Measurements from ENCODE around the gene CXCL11. TPM values are rescaled to one million over a fixed set of nuclear protein-coding genes. Genes with fewer than 3 reads are reported as not detected.

Gene CXCL11
- polyA plus RNA-seq, 1 donor from 2014 or later = 0.33 TPM

DNA sequence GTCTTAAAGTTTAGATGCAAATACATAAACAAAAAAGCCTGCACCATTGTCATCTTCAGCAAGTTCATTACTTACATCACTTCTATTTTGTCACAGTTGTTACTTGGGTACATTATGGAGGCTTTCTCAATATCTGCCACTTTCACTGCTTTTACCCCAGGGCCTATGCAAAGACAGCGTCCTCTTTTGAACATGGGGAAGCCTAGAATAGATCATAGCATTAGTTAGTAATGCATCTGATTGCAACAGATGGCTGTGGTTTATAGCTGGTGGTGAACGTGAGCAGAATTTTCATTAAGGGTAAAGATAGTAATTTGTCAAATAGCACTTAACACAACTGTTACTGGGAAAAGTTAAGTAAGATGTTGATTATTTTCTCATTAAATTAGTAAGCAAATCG lies 729 bp downstream of the CXCL11 start:
- H3K9me3 ChIP-seq (ENCODE audit: low read length) = no peaks in the 10 kb centered on the region
- H3K9ac ChIP-seq (ENCODE audit: low read length) = no peak overlapping the region
- H3K27me3 ChIP-seq (ENCODE audit: insufficient read depth, low read depth, low read length) = no peaks in the 10 kb centered on the region
- no peaks in the 10 kb centered on the region for H3K79me2 ChIP-seq (replicated peaks; ENCODE audit: insufficient read depth, low read length)
- no peaks in the 10 kb centered on the region for H4K20me1 ChIP-seq (ENCODE audit: insufficient read depth)
- H2AFZ ChIP-seq (ENCODE audit: low read depth, low read length) = no peak overlapping the region
- no peaks in the 10 kb centered on the region for H3F3A ChIP-seq (ENCODE audit: insufficient read depth, low read length, poor library complexity, severe bottlenecking)
- no peaks in the 10 kb centered on the region for H3K9me2 ChIP-seq (ENCODE audit: insufficient read depth, low read length)
- H3K27ac ChIP-seq (ENCODE audit: low read length) = no peak overlapping the region
- no peaks in the 10 kb centered on the region for H3K36me3 ChIP-seq (ENCODE audit: insufficient read depth, low read length)
- no peak overlapping the region for H3K4me3 ChIP-seq (ENCODE audit: low read length)
- H3K4me2 ChIP-seq (ENCODE audit: low read length) = no peak overlapping the region
- TF ChIP-seq, protein P1, sequence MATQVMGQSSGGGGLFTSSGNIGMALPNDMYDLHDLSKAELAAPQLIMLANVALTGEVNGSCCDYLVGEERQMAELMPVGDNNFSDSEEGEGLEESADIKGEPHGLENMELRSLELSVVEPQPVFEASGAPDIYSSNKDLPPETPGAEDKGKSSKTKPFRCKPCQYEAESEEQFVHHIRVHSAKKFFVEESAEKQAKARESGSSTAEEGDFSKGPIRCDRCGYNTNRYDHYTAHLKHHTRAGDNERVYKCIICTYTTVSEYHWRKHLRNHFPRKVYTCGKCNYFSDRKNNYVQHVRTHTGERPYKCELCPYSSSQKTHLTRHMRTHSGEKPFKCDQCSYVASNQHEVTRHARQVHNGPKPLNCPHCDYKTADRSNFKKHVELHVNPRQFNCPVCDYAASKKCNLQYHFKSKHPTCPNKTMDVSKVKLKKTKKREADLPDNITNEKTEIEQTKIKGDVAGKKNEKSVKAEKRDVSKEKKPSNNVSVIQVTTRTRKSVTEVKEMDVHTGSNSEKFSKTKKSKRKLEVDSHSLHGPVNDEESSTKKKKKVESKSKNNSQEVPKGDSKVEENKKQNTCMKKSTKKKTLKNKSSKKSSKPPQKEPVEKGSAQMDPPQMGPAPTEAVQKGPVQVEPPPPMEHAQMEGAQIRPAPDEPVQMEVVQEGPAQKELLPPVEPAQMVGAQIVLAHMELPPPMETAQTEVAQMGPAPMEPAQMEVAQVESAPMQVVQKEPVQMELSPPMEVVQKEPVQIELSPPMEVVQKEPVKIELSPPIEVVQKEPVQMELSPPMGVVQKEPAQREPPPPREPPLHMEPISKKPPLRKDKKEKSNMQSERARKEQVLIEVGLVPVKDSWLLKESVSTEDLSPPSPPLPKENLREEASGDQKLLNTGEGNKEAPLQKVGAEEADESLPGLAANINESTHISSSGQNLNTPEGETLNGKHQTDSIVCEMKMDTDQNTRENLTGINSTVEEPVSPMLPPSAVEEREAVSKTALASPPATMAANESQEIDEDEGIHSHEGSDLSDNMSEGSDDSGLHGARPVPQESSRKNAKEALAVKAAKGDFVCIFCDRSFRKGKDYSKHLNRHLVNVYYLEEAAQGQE (IDR thresholded peaks at IDR 0.05; ENCODE audit: borderline replicate concordance) = no peak
- TF ChIP-seq SMC3 (conservative IDR thresholded peaks at IDR 0.05; ENCODE audit: poor library complexity) = no peak
- no peak for TF ChIP-seq POLR2AphosphoS5 (IDR thresholded peaks at IDR 0.05)
- TF ChIP-seq EZH2 (IDR thresholded peaks at IDR 0.05; ENCODE audit: borderline replicate concordance, insufficient read depth, low read length, poor library complexity, severe bottlenecking) = no peak
- no peak for TF ChIP-seq TAF1 (IDR thresholded peaks at IDR 0.05; ENCODE audit: low read depth)
- TF ChIP-seq MXI1 (conservative IDR thresholded peaks at IDR 0.05; ENCODE audit: poor library complexity, severe bottlenecking) = no peak
- TF ChIP-seq EP300 (conservative IDR thresholded peaks at IDR 0.05; ENCODE audit: poor library complexity, severe bottlenecking) = no peak
- TF ChIP-seq RAD21 (conservative IDR thresholded peaks at IDR 0.05) = no peak
- TF ChIP-seq, protein P2, sequence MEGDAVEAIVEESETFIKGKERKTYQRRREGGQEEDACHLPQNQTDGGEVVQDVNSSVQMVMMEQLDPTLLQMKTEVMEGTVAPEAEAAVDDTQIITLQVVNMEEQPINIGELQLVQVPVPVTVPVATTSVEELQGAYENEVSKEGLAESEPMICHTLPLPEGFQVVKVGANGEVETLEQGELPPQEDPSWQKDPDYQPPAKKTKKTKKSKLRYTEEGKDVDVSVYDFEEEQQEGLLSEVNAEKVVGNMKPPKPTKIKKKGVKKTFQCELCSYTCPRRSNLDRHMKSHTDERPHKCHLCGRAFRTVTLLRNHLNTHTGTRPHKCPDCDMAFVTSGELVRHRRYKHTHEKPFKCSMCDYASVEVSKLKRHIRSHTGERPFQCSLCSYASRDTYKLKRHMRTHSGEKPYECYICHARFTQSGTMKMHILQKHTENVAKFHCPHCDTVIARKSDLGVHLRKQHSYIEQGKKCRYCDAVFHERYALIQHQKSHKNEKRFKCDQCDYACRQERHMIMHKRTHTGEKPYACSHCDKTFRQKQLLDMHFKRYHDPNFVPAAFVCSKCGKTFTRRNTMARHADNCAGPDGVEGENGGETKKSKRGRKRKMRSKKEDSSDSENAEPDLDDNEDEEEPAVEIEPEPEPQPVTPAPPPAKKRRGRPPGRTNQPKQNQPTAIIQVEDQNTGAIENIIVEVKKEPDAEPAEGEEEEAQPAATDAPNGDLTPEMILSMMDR (IDR thresholded peaks at IDR 0.05; ENCODE audit: poor library complexity, severe bottlenecking) = no peak

DNA sequence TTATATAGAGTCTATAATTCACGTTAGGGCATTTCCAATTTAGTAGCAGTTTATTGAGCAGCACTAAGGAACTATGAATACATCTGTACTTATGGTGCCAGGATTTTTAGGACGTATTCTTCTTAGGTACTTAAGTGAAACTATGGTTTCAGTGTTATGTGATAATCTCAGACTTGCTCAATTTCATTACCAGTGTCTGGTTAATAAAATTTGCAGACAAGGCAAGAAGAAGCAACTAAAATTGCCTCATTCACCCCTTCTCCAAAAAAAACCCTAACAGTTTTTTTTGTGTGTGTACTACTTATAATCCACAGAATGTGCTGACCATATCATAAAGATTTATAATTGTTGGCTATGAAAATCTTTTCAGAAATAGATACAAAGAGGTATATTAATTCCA lies 6.6 kb downstream of the CXCL11 start:
- Histone ChIP-seq H3K9me3 (ENCODE audit: low read length) (no peaks in the 10 kb centered on the region), H3K27ac (ENCODE audit: low read length) (no peak overlapping the region), H4K20me1 (ENCODE audit: insufficient read depth) (no peaks in the 10 kb centered on the region), H3K27me3 (ENCODE audit: insufficient read depth, low read depth, low read length) (no peaks in the 10 kb centered on the region), H2AFZ (ENCODE audit: low read depth, low read length) (no peak overlapping the region), H3F3A (ENCODE audit: insufficient read depth, low read length, poor library complexity, severe bottlenecking) (no peaks in the 10 kb centered on the region), H3K4me3 (ENCODE audit: low read length) (no peak overlapping the region), H3K79me2 (replicated peaks; ENCODE audit: insufficient read depth, low read length) (no peaks in the 10 kb centered on the region), H3K9ac (ENCODE audit: low read length) (no peak overlapping the region), H3K9me2 (ENCODE audit: insufficient read depth, low read length) (no peaks in the 10 kb centered on the region), H3K36me3 (ENCODE audit: insufficient read depth, low read length) (no peaks in the 10 kb centered on the region), H3K4me2 (ENCODE audit: low read length) (no peak overlapping the region)
- no peak for TF ChIP-seq MXI1 (conservative IDR thresholded peaks at IDR 0.05; ENCODE audit: poor library complexity, severe bottlenecking)

DNA sequence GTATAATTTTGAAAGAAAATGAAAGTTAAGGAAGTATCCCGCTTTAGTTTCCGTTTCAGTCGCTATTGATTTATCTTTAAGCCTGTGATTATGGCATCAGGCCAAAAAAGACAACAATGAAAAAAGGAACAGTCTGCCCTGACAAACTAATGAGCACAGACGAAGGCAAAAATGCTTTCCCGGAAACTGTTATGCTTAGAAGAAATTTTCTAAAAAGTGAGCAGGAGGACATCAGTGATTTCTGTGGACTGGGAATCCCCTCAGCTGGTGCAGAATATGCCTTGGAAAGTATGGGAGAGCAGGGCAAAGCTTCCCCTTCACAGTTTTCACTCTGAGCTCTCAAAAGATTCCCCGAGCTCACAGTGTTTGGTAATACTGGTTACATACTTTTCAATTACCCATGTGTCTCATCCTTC lies 7.5 kb downstream of the CXCL11 start:
- Histone ChIP-seq H3K9me2 (ENCODE audit: insufficient read depth, low read length) (no peaks in the 10 kb centered on the region), H3K27me3 (ENCODE audit: insufficient read depth, low read depth, low read length) (no peaks in the 10 kb centered on the region), H3F3A (ENCODE audit: insufficient read depth, low read length, poor library complexity, severe bottlenecking) (no peaks in the 10 kb centered on the region), H4K20me1 (ENCODE audit: insufficient read depth) (no peaks in the 10 kb centered on the region), H3K9ac (ENCODE audit: low read length) (no peak overlapping the region), H3K4me2 (ENCODE audit: low read length) (no peak overlapping the region), H3K27ac (ENCODE audit: low read length) (no peak overlapping the region), H2AFZ (ENCODE audit: low read depth, low read length) (no peak overlapping the region), H3K36me3 (ENCODE audit: insufficient read depth, low read length) (no peaks in the 10 kb centered on the region), H3K79me2 (replicated peaks; ENCODE audit: insufficient read depth, low read length) (no peaks in the 10 kb centered on the region), H3K4me3 (ENCODE audit: low read length) (no peak overlapping the region), H3K9me3 (ENCODE audit: low read length) (no peaks in the 10 kb centered on the region)
- TF ChIP-seq SMC3 (conservative IDR thresholded peaks at IDR 0.05; ENCODE audit: poor library complexity) (no peak), MXI1 (conservative IDR thresholded peaks at IDR 0.05; ENCODE audit: poor library complexity, severe bottlenecking) (no peak), POLR2AphosphoS5 (IDR thresholded peaks at IDR 0.05) (no peak), RAD21 (conservative IDR thresholded peaks at IDR 0.05) (no peak), TAF1 (IDR thresholded peaks at IDR 0.05; ENCODE audit: low read depth) (no peak), EZH2 (IDR thresholded peaks at IDR 0.05; ENCODE audit: borderline replicate concordance, insufficient read depth, low read length, poor library complexity, severe bottlenecking) (no peak), EP300 (conservative IDR thresholded peaks at IDR 0.05; ENCODE audit: poor library complexity, severe bottlenecking) (no peak)
- TF ChIP-seq, protein P1 (IDR thresholded peaks at IDR 0.05; ENCODE audit: borderline replicate concordance) = no peak
- TF ChIP-seq, protein P2 (IDR thresholded peaks at IDR 0.05; ENCODE audit: poor library complexity, severe bottlenecking) = no peak
